ENCODE measurements around the gene BASP1.
A peak's percentile ranks its signal among the peaks of the same experiment; 100 is the strongest.

The BASP1 gene

DNA sequence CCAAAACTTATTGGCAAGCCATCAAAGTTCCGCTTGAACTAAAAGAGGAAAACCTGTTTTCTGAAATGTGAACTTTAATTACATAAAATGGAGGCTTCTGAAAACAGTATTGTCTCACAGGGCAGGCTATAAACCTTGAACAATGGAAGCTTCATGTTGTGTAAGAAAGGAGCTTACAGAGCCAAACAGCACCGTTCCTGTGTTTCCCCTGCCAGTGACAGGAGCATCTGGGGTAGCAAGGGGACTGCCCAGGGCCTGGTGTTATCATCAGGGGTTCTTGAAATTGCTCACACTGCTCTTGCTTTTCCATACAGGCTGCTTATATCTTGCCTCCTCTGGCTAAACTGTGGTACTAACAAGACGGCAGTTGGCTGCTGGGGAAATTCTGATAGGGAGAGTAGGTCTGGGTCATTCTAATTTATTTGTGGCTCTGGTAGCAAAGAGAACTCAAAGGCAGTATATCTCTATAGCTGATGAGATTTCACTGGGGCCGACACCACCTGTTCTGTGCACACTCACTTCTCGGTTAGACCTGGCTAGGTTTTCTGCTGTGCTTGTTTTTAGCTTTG, 40.4 kb downstream of the BASP1 start:
- DNase-seq, result no peak

DNA sequence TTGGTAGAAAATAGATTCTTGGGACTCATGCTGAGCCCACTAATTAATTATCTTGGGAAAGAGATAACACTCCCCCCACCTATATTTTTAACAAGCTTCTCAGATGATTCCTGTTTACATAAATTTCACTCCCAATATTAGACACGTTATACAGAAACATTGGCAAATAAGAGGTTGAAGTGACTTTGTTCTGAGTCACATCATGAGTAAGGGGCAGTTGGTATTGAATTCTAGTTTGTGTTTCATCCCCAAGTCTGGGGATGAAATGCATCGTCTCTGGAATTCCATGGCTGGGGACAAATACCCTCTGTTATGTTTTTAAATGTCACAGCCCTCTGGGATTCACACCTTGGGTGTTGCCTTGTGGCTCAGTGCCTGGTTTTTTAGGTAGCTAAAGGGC, 41.0 kb downstream of the BASP1 start:
- DNase-seq, result no peak

DNA sequence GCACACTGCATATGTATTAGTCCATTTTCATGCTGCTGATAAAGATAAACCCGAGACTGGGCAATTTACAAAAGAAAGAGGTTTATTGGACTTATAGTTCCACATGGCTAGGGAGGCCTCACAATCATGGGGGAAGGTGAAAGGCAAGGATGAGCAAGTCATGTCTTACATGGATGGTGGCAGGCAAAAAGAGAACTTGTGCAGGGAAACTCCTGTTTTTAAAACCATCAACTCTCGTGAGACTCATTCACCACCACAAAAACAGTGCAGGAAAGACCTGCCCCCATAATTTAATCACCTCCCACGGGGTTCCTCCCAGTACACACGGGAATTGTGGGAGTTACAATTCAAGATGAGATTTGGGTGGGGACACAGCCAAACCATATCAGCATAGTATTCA, 41.6 kb downstream of the BASP1 start:
- DNase-seq, result peak; percentile 44

DNA sequence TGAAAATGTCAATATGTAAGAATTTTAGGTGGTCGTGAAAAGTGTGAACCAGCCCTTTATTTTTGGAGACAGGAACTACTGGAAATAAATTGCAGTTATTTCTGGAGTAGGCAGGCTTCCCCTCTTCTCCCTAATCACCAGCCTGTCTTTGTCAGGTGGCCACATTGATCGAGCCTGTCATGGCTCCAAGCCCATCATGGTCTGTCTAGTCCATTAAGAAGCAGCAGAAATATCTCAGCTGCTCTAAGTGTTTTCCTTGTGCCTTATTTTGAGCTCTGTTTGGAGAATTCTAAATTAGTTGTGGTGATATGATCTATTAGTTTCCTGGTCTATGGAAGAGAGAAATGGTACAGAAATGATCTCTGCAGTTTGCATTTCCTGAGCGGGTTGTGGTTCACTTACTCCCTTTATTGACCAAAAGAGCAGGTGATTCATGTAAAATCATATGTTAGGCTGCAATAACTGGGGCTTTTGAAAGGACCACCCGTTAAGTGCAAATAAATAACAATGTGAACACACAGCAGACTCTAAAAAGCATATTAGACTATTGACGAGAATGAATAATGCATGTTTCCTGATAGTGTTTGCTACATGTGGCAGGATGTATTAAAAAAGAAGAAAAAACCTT, 42.3 kb downstream of the BASP1 start:
- DNase-seq, result peak; percentile 97

DNA sequence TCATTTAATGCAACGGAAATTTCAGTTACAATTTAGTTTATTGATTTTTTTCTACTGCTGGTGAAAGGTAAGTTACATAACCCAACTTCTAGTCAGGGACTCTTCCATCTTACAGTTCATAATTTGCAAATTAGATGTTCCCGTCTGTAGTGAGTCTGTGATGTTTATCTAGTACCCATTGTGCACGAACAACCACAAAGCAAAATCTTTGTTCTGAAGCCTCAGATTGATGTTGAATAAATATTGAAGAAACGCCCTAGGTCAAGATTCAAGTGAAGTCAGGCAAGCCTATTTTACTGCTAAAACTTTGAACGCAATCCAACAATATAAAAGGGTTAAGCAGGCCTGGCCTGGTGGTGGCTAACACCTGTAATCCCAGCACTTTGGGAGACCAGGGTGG, 43.1 kb downstream of the BASP1 start:
- DNase-seq, result peak; percentile 84

DNA sequence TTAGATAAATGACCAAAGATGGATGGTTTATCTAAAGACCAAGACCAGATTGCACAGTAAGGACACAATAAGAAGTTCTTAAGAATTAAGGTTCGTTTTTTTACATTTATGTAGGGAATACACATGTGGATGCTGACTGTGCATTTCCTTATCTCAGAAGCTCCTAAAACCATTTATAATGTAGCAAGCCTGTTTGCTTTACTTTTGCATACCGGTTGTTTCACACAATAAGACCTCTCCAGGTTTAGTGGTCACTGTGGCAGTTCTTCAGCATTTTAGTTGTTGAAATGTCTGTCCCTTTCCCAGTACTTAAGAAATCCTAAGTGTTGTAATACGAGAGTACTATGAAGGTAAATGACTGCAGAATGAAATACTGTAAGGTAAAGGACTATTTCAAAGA, 43.6 kb downstream of the BASP1 start:
- DNase-seq, result peak; percentile 62

DNA sequence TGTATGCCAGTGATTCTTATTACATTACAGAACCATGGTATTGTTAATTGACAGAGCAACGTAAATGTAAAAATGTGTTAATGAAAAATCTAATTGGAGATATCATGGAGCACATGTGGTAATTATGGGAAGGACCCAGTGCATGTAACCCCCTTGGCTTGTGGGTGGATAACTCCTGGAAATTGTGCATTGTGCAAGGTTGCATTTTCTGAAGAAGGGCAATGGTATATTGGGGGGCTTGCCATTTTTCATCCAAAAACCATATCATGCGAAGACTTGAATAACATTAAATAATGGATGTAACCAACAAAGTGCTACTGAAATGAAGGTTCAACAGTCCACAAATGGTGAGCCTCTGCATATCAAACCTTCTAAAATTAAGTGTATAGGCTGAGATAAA, 47.6 kb downstream of the BASP1 start:
- DNase-seq, result no peak

DNA sequence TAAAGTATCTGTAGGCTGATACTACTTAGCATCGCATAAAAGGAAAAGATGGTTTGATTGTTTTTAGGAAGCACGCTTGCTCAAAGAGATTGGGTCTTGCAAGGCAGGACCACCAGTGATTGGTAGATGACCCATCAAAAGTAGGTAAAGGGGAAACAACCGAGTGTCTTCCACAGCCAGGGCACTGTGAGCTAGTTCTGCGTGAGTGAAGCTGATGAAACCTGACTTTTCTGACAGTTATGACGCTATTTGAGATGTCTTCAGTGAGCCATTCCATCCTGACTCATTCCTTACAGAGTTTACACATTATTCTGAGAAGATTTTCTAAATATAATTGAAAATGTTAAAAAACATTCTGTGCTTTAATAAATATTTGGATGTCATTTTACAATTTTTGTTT, 49.7 kb downstream of the BASP1 start:
- DNase-seq, result no peak

DNA sequence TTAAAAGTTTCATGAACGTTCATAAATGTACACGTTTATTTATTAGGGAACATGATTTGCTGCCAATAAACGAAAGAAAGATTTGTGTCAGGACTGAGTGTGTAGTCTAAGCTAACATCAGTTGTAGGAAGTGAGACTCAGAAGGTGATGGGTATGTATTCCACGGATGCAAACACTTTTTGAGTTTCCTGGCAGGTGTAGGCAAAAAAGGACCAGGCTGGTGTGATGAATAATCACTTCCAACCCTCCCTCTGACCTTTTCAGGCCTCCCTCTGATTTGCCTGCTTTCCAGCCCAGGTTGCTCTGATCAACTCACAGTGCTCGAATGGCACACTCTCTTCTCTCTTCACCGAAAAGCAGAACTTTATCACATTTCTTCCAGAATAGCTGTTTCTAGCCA, 51.8 kb downstream of the BASP1 start:
- DNase-seq, result no peak

DNA sequence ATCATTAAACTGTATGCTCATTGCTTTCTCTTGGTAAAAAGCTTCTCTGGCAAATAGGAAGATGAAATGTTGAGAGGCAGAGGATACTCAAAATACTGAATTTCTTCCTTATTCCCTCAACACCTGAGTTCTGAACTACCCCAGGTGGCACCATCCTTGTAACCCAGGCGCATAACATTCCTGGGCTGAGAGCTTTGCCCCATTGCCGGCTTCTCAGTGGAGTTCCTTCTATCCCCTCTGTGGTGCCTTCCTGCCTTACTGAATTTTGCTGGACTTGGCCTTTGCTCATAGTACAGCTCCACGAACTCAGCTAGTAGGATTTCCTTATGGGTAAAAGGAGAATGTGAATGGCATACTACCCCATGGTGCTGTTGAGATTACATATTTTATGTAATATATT, 54.7 kb downstream of the BASP1 start:
- DNase-seq, result no peak

DNA sequence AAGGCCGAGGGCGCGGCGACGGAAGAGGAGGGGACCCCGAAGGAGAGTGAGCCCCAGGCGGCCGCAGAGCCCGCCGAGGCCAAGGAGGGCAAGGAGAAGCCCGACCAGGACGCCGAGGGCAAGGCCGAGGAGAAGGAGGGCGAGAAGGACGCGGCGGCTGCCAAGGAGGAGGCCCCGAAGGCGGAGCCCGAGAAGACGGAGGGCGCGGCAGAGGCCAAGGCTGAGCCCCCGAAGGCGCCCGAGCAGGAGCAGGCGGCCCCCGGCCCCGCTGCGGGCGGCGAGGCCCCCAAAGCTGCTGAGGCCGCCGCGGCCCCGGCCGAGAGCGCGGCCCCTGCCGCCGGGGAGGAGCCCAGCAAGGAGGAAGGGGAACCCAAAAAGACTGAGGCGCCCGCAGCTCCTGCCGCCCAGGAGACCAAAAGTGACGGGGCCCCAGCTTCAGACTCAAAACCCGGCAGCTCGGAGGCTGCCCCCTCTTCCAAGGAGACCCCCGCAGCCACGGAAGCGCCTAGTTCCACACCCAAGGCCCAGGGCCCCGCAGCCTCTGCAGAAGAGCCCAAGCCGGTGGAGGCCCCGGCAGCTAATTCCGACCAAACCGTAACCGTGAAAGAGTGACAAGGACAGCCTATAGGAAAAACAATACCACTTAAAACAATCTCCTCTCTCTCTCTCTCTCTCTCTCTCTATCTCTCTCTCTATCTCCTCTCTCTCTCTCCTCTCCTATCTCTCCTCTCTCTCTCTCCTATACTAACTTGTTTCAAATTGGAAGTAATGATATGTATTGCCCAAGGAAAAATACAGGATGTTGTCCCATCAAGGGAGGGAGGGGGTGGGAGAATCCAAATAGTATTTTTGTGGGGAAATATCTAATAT, 58.1 kb downstream of the BASP1 start:
- no peak for DNase-seq

DNA sequence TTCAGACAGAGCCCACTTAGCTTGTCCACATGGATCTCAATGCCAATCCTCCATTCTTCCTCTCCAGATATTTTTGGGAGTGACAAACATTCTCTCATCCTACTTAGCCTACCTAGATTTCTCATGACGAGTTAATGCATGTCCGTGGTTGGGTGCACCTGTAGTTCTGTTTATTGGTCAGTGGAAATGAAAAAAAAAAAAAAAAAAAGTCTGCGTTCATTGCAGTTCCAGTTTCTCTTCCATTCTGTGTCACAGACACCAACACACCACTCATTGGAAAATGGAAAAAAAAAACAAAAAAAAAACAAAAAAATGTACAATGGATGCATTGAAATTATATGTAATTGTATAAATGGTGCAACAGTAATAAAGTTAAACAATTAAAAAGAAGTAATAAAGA, 59.0 kb downstream of the BASP1 start:
- no peak for DNase-seq

DNA sequence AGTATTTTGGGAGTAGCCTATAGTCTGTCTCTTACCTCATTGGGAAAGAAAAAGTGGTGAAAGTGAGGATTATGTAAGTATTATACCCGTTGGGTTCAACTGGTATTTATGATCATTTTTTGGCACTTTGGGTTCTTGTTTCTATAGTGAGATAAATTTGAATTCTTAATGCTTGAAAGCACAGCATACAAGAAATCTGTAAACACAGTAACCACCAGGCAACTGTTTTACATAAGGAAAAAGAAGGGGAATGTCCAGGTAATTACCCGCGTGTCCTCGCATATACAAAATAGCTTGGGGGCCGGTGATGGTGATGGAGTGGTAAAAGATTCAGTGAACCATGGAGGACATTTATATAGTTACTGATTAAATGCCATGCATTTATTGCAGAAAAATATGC, 60.5 kb downstream of the BASP1 start:
- no peak for DNase-seq

DNA sequence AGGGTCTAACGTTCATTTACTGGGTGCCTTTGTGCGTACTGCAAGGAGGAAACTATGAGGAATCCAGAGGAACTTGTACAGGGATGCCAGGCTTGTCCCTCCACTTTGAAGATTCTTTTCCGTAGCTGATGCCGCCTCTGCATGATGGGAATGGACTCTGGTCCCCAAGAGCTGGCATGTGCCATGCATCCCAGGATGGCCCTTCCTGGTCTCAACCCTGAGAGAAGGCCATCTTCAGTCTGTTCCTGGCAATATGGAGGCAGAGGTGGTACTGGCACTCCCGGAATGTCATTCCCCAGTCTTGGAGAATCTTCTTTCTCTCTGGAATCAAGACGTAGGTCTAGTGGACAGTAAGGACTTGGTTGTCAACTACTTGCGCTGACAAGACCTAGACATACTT, 61.5 kb downstream of the BASP1 start:
- DNase-seq, result no peak

DNA sequence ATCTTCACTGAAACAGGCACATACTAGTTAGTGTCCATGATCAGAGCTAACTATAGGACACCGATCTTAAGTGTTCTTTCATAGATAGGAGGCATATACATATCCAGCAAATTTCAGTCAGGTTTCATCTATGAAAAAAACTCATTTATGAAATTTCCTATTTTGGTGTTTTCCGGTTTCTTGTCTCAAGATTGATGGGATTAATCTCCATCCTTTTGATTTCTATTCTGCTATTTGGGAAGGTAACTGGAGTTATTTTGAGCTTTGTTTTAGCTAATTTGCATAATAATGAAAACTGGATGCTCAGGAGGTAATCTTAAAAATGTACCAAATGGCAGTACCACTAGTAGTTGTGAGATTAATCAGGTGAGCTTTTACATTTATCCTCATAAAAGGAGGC, 62.1 kb downstream of the BASP1 start:
- DNase-seq, result no peak

DNA sequence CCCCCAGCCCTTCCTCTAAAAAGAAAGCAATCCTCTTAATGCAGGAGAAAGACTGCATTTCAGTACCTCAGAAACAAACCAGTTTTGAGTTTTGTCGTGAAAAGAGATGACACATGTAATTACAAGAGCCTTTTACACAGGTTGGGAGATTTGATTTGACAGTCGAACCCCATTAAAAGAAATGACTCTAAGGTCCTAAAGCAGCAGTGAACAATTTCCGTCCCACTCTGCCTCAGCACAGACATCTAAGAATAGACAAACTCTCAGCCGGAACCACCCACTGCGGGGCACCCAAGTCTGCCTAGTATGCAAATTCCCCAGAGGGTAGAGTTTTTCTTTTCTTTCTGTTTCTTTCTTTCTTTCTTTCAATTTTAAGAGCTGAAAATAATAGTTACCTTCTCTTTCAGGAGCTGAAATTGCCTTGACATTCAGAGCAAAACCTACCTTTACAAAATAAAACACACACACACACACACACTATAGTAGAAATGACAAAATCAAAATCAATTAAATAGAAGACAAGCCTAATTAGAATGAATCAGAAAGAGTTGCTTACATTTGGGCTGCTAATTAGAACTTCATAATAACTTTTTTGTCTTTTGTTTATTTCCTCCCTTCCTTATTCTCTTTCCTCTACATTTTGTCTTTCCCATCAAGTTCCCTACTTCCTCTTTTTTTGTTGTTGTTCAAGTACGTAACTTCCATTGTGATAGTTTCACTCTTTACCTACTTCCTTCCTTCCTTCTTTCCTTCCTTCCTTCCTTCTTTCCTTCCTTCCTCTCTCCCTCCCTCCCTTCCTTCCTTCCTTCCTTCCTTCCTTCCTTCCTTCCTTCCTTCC, 65.1 kb downstream of the BASP1 start:
- DNase-seq, result no peak

DNA sequence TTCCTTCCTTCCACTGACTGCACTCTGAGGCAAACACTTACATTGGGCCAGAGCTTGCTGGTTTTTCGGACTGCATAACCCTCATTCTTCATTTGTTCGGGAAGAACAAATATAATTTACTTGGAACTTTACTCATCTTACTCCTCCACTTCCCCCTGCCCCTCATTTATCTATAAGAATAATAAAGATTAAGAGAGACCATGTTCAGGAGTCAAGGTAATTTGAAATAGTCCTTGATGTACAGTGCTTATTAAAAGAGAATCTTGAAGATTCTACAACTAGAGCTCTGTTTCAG, 65.6 kb downstream of the BASP1 start:
- DNase-seq, result no peak

DNA sequence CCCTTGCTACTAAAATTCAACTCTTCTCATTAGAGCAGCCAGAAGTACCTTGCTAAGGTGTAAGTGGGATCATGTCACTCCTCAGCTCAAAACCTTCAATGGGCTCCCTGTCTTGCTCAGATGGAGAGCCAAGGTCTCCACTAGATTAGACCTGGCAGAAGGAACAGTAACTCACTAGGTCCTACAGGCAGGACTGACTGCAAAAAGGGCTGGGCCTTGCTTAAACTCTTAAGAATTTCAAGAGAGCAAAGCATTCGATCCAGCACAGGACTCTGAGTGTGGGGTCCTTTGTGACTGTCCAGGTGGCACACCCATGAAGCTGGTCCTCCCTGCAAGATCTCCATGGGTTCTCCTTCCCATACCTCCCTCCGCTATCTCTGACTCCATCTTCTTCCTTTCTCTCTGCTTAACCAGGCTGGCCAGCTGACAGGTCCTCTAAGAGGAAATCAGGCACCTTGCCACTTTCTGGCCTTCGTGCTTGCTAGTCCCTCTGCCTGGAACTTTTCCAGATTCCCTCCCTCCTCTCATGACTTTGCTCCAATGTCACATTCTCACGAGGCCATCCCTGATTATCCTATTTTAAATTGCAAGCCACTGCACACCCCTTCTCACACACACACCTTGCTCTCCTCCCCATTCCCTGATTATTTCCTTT, 70.2 kb downstream of the BASP1 start:
- peak; percentile 8 for DNase-seq

DNA sequence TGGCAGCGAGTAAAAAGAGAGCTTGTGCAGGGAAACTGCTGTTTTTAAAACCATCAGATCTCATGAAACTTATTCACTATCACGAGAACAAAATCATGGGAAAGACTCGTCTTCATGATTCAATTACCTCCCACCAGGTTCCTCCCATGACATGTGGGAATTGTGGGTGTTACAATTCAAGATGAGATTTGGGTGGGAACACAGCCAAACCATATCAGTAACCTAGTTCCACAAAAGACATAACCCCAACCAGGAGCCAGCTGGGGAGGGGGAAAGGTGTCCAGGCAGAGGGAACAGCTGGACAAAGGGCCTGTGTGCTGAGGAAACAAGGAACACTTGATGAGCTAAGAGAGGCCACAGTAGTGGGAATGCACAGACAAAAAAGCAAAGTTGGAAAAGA, 71.1 kb downstream of the BASP1 start:
- no peak for DNase-seq

DNA sequence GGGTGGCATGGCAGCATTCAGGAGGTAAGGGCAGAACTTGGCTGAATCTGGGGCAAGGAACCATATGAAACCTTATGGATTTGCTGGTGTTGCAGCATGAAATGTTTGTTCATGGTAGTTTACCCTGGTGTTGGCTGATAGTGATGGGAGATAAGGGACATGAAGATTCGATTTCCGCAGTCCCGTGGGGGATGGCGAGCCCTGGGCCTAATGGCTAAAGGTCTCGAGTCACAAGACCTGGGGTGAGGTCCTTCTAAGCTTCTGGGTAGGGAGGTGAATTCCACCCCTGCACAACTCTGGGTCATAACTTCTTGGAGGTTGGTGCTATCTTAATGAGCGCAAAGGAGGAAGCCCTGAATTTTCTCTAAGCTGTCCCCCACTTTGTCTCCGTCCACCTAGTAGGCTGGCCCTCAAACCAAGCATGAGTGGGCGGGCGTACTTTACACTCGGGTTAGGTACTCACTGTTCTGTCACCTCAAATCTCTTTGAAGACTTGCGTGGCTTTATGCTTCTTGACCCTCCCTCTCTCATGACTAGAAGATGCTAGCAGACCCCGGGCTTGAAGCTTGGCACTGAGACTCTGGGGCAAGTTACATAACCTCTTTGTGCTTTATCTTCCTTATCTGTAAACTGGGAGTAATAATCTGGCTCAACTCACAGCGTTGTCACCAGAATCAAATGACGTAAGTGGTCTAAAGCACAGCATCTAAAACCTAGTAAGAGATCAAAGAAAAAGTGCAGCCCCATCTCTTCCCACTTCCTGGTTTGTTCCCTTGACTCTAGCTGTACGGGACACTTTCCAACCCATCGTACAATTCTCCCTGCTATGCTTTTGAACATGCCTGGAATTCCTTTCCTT, 72.5 kb downstream of the BASP1 start:
- DNase-seq, result no peak

DNA sequence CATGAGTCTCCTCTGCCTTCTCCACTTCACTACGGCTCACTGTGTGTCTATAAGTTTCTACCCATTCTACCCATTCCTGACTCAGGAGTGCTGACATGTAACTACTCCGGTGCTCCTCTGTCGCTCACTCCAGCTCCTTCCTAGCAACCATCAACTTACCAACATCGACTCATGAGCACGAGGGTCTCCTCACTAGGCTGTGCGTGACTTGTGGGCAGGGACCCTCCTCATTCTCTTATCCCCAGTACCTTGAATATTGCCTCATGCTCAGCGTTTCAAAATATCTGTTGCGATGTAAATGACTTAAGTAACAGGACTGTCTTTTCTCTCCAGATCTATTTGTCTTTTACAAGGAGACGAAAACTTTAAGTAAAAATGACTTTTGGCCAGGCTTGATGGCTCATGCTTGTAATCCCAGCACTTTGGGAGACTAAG, 73.1 kb downstream of the BASP1 start:
- DNase-seq, result no peak

DNA sequence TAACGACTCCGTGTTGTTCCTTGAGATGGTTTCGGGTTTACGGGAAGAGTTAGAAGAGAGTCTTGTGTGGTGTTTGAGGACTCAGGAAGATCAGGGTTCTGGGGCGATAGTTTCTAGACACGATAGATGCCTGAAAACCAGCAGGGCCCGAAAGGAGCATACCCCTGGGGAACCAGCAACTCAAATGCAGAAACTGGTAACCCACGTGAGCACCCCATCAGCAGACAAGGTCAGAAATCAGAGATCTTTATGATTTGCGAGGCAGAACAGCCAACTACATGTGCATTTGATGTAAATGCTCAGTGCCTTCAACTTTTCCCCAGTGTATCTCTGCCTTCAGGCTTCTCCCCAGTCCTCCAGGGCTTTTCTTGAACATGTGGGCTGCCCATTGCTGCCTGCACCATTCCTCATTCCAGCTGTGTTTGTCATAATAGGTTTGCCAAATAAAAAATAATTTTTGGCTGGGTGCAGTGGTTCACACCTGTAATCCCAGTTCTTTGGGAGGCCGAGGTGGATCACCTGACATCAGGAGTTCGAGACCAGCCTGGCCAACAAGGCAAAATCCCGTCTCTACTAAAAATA, 75.1 kb downstream of the BASP1 start:
- DNase-seq, result no peak
